Tibial nerve (tissue), 4 donors: ENCODE data around the gene KLK8. TPM values are rescaled to one million over a fixed set of nuclear protein-coding genes. Genes with fewer than 3 reads are reported as not detected.
A peak's percentile ranks its signal among the peaks of the same experiment; 100 is the strongest.

Experiments
- DNase-seq, 2 donors: peaks; one replicate each; pipeline ENCODE4 v3.0.0-alpha.2; 2019; ENCODE audit warnings: low spot score in 2 of 2
- H3K27ac ChIP-seq, 4 donors: fragments of 200-600 bp; sonication (generic) in 3 of 4; one replicate each; pipeline ENCODE4 v1.5.1; 2017 to 2019; ENCODE audit warnings: mild to moderate bottlenecking in 1 of 4
- H3K27me3 ChIP-seq, 2 donors: fragments of 200-600 bp; sonication (generic) in 1 of 2; one replicate each; pipeline versions ENCODE4 v1.5.1 to v1.6.0; 2017 to 2019
- H3K36me3 ChIP-seq, 3 donors: fragments of 200-600 bp; sonication (generic); one replicate each; pipeline ENCODE4 v1.5.1; 2018 to 2019
- H3K4me1 ChIP-seq, 4 donors: fragments of 200-600 bp; sonication (generic) in 3 of 4; one replicate each; pipeline ENCODE4 v1.5.1; 2017 to 2019
- H3K4me3 ChIP-seq, 4 donors: fragments of 200-600 bp; sonication (generic) in 3 of 4; one replicate each; pipeline ENCODE4 v1.5.1; 2017 to 2019; ENCODE audit warnings: mild to moderate bottlenecking in 1 of 4, moderate library complexity in 1 of 4
- H3K9me3 ChIP-seq, 4 donors: fragments of 200-600 bp; sonication (generic) in 3 of 4; one replicate each; pipeline ENCODE4 v1.5.1; 2017 to 2019
- CTCF ChIP-seq, 5 experiments: fragments of 200-600 bp in 3 of 5; fragments of 450-650 bp in 2 of 5; sonication (generic) in 3 of 5; IDR thresholded peaks; one replicate each; pipeline ENCODE4 v1.5.1; 2016 to 2019; ENCODE audit warnings: antibody characterized with exemption in 5 of 5, mild to moderate bottlenecking in 3 of 5, moderate library complexity in 2 of 5
- EP300 ChIP-seq, 2 donors: sonication (generic); formaldehyde crosslinking; IDR thresholded peaks; one replicate each; pipeline ENCODE4 v1.6.1; 2017; ENCODE audit warnings: antibody characterized with exemption in 2 of 2, mild to moderate bottlenecking in 1 of 2
- POLR2A ChIP-seq, 2 donors: fragments of 450-650 bp; IDR thresholded peaks; one replicate each; pipeline ENCODE4 v1.6.1; 2017; ENCODE audit warnings: antibody characterized with exemption in 2 of 2, mild to moderate bottlenecking in 2 of 2, moderate library complexity in 2 of 2
- WGBS, 2 donors: methylation state at CpG; one replicate each; pipeline ENCODE4 v1.1.5; 2018; 5-methylcytosine and 5-hydroxymethylcytosine counted together
- total RNA-seq, 4 donors: library from RNA; depleted of rRNA; stranded (reverse); fragments of >200 nt; gene quantifications; one replicate each; pipeline ENCODE4 v1.1.0, GENCODE V29; 2016

KLK8 gene
- total RNA-seq, 4 donors from 2014 or later, result 1.6 to 2.2 (median 1.9) TPM; not detected in 1

- Histone ChIP-seq H3K4me1 (no peaks in the 10 kb centered on the region), H3K36me3 (no peaks in the 10 kb centered on the region), H3K27ac (no peak overlapping the region), H3K9me3 (peaks cover 0 to 5% (median 0%) of the 10 kb centered on the region in 4 donors), H3K4me3 (no peak overlapping the region), H3K27me3 (peaks cover 0 to 2% of the 10 kb centered on the region in 2 donors)
- no peak for DNase-seq
- TF ChIP-seq CTCF (IDR thresholded peaks at IDR 0.05) (no peak), POLR2A (IDR thresholded peaks at IDR 0.05) (no peak), EP300 (IDR thresholded peaks at IDR 0.05) (no peak)
- WGBS, 2 donors, result 83 to 88% methylated on average over 3 of the region's 3 CpGs
Measured at GRCh38 chr19:51007488-51007887, 6.1 kb upstream of the KLK8 start.

GRCh38 chr19:51006406-51006805, 5.0 kb upstream of the KLK8 start:
- no peaks in the 10 kb centered on the region for H3K4me1 ChIP-seq
- no peak for DNase-seq
- 35 to 39% methylated on average over 8 of the region's 8 CpGs for WGBS, 2 donors
- no peak overlapping the region for H3K27ac ChIP-seq
- H3K4me3 ChIP-seq, result no peak overlapping the region
- H3K9me3 ChIP-seq, result peaks cover 0 to 7% (median 0%) of the 10 kb centered on the region in 4 donors
- H3K36me3 ChIP-seq, result no peaks in the 10 kb centered on the region
- no peak for TF ChIP-seq POLR2A (IDR thresholded peaks at IDR 0.05)
- TF ChIP-seq CTCF (IDR thresholded peaks at IDR 0.05), result no peak
- TF ChIP-seq EP300 (IDR thresholded peaks at IDR 0.05), result no peak
- H3K27me3 ChIP-seq, result peaks cover 0 to 12% of the 10 kb centered on the region in 2 donors

- H3K27ac ChIP-seq, result no peak overlapping the region
- H3K4me1 ChIP-seq, result no peaks in the 10 kb centered on the region
- no peak for DNase-seq
- H3K27me3 ChIP-seq, result peaks cover 0 to 19% of the 10 kb centered on the region in 2 donors
- WGBS, 2 donors, result 81 to 86% methylated on average over 1 of the region's 1 CpG
- H3K4me3 ChIP-seq, result no peak overlapping the region
- H3K36me3 ChIP-seq, result no peaks in the 10 kb centered on the region
- TF ChIP-seq POLR2A (IDR thresholded peaks at IDR 0.05) (no peak), EP300 (IDR thresholded peaks at IDR 0.05) (no peak), CTCF (IDR thresholded peaks at IDR 0.05) (no peak)
- peaks cover 0 to 7% (median 0%) of the 10 kb centered on the region in 4 donors for H3K9me3 ChIP-seq
Measured at GRCh38 chr19:51005248-51005647, 3.8 kb upstream of the KLK8 start.

GRCh38 chr19:51003316-51003715, 1.9 kb upstream of the KLK8 start:
- no peaks in the 10 kb centered on the region for H3K4me1 ChIP-seq
- no peak for TF ChIP-seq POLR2A (IDR thresholded peaks at IDR 0.05)
- TF ChIP-seq EP300 (IDR thresholded peaks at IDR 0.05), result no peak
- WGBS, 2 donors, result 78% methylated on average over 7 of the region's 7 CpGs
- DNase-seq, result no peak
- no peaks in the 10 kb centered on the region for H3K36me3 ChIP-seq
- peaks cover 0 to 19% of the 10 kb centered on the region in 2 donors for H3K27me3 ChIP-seq
- no peak overlapping the region for H3K4me3 ChIP-seq
- peaks cover 0 to 7% (median 0%) of the 10 kb centered on the region in 4 donors for H3K9me3 ChIP-seq
- H3K27ac ChIP-seq, result no peak overlapping the region

GRCh38 chr19:51002542-51003311, 1.3 kb upstream of the KLK8 start:
- DNase-seq, result peak; percentile 9 to 22
- H3K4me1 ChIP-seq, result no peaks in the 10 kb centered on the region

More at GRCh38 chr19:51002542-51003311, 1.3 kb upstream of the KLK8 start:
- no peak overlapping the region for H3K4me3 ChIP-seq
- no peak overlapping the region for H3K27ac ChIP-seq
- H3K36me3 ChIP-seq, result no peaks in the 10 kb centered on the region
- peaks cover 0 to 7% (median 0%) of the 10 kb centered on the region in 4 donors for H3K9me3 ChIP-seq
- peaks cover 0 to 19% of the 10 kb centered on the region in 2 donors for H3K27me3 ChIP-seq
- TF ChIP-seq CTCF (IDR thresholded peaks at IDR 0.05) (no peak), POLR2A (IDR thresholded peaks at IDR 0.05) (peak in 1 of 2 donors; percentile 36), EP300 (IDR thresholded peaks at IDR 0.05) (peak in 1 of 2 donors; percentile 31)
- 58 to 64% methylated on average over 31 to 39 of the region's 42 CpGs for WGBS, 2 donors
